Uterus (tissue), 2 donors: Measurements from ENCODE around the gene CTDP1.

Source experiments
- CTCF ChIP-seq, 4 experiments: fragments of 200-600 bp in 2 of 4; fragments of 450-650 bp in 2 of 4; sonication (generic) in 2 of 4; IDR thresholded peaks; one replicate each; pipeline ENCODE4 v1.5.1; 2016 to 2019; ENCODE audit warnings: antibody characterized with exemption in 4 of 4, mild to moderate bottlenecking in 2 of 4, moderate library complexity in 1 of 4
- POLR2A ChIP-seq, 2 donors: fragments of 450-650 bp; IDR thresholded peaks; one replicate each; pipeline ENCODE4 v1.6.1; 2016; ENCODE audit warnings: antibody characterized with exemption in 2 of 2, mild to moderate bottlenecking in 1 of 2, moderate library complexity in 1 of 2

DNA sequence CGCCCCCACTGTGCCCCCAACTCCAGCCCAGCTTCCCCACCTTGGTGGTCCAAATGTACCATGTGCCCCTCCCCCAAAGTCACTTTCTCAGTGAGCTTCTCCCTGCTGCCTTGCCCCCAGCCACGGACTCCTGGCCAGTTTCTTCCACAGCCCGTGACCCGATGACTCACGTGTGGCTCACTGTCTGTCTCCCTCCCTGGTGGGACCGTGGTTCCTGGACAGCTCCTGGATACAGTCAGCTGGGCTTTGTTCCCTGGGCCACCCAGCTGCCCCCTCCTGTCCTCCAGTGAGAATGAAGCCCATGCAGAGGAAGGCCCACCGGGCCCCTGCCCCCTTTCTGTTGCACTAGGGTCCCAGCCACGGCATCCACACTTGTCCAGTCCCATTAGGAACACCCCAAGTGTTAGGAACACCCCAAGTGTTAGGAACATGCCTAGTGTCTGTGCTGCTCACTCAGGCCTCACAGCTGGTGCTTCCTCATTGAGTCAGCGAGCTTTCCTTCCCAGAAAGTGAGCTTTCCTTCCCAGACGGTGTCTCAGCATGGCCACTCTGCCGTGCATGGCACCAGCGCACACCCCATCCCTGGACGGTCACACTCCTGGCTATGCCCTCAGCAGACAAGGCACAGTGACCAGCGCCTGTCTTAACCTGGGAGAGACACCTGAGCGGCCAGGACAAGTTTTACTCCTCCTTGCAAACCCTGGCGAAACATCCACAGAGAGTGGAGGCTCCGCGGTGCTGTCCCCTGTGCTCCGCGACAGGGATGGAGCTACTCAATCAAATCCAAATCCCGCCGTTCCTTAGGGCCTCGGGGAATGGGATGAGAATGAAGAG is 44.8 kb upstream of the CTDP1 start:
- TF ChIP-seq CTCF (IDR thresholded peaks at IDR 0.05) (no peak), POLR2A (IDR thresholded peaks at IDR 0.05) (no peak)
